HCT116 (cell line): ENCODE results near the gene PPP1R10. TPM values are rescaled to one million over a fixed set of nuclear protein-coding genes. Genes with fewer than 3 reads are reported as not detected.
A peak's percentile ranks its signal among the peaks of the same experiment; 100 is the strongest.

Experiments
- ATAC-seq: fragments of 200-7000 bp; cut with Tn5 transposase; 2 replicates; pipeline ENCODE4 v1.9.1; 2020; ENCODE audit warnings: mild to moderate bottlenecking, moderate library complexity
- Bru-seq: library from RNA; stranded (reverse); fragments of 400-500 nt; gene quantifications from one replicate; lab custom pipeline; 2021; lab: Mats Ljungman, UMichigan
- BruChase-seq, 2 experiments: library from RNA; stranded (reverse); fragments of 400-500 nt; gene quantifications; one replicate each; lab custom pipeline; 2021; lab: Mats Ljungman, UMichigan
- BruUV-seq: library from RNA; stranded (reverse); fragments of 400-500 nt; replicated peaks from 2 replicates; lab custom pipeline; 2021; lab: Mats Ljungman, UMichigan
- CTCF ChIA-PET: fragments of 300-600 bp; sonication (Branson Sonifier 250); formaldehyde crosslinking; loops from one replicate; lab custom pipeline; 2021; ENCODE audit warnings: antibody characterized with exemption; lab: Charles Lee
- POLR2A ChIA-PET: fragments of 300-600, 350-600 bp; sonication (Branson Sonifier 250); formaldehyde crosslinking; loops from one replicate; lab custom pipeline; 2021; ENCODE audit warnings: antibody characterized with exemption; lab: Charles Lee
- RAD21 ChIA-PET, 2 experiments: fragments of 300-600 bp; sonication (Branson Sonifier 250); formaldehyde crosslinking; loops; one replicate each; lab custom pipeline; 2023; ENCODE audit warnings: low total read pairs in 2 of 2; ENCODE audit not compliant: uncharacterized antibody in 2 of 2, unreplicated experiment in 2 of 2, low non-redundant PET in 1 of 2; lab: Charles Lee
- DNase-seq: peaks from one replicate; pipeline ENCODE4 v3.0.0-alpha.2; 2010; ENCODE audit warnings: low read depth, low spot score
- H2AFZ ChIP-seq: fragments of 200-600 bp; shearing (Covaris generic), sonication (generic); 2 replicates; pipeline ENCODE4 v1.6.1; 2017; ENCODE audit warnings: low read depth, mixed run types, mixed read lengths, antibody characterized with exemption, low read length; ENCODE audit not compliant: poor library complexity, severe bottlenecking
- H3K27ac ChIP-seq: 2 replicates; pipeline ENCODE4 v1.5.1; 2012; ENCODE audit warnings: low read depth, low read length
- H3K27me3 ChIP-seq: fragments of 200-600 bp; sonication (generic); 2 replicates; pipeline ENCODE4 v1.6.1; 2016; ENCODE audit warnings: mixed run types, low read length, mixed read lengths; ENCODE audit not compliant: insufficient read depth
- H3K36me3 ChIP-seq, 2 experiments: fragments of 200-500 bp in 1 of 2; fragments of 200-600 bp in 1 of 2; sonication (Bioruptor generic) in 1 of 2; sonication (generic) in 1 of 2; 2 replicates each; pipeline versions ENCODE4 v1.5.1 to v1.6.1; 2014 to 2016; ENCODE audit warnings: low read length in 2 of 2, inconsistent platforms in 1 of 2, mixed read lengths in 1 of 2, mixed run types in 1 of 2; ENCODE audit not compliant: insufficient read depth in 2 of 2, control insufficient read depth in 1 of 2
- H3K4me1 ChIP-seq, 2 experiments: fragments of 200-600 bp in 1 of 2; sonication (generic) in 1 of 2; 2 replicates each; pipeline versions ENCODE4 v1.5.1 to v1.6.1; 2012 to 2017; ENCODE audit warnings: low read length in 2 of 2, inconsistent platforms in 1 of 2, mild to moderate bottlenecking in 1 of 2, mixed read lengths in 1 of 2, mixed run types in 1 of 2, moderate library complexity in 1 of 2; ENCODE audit not compliant: insufficient read depth in 2 of 2, control insufficient read depth in 1 of 2
- H3K4me2 ChIP-seq: fragments of 200-600 bp; sonication (generic); 2 replicates; pipeline ENCODE4 v1.6.1; 2017; ENCODE audit warnings: mixed run types, low read length, mixed read lengths
- H3K4me3 ChIP-seq, 2 experiments: fragments of 200-600 bp in 1 of 2; sonication (generic) in 1 of 2; replicated peaks in 1 of 2; 2 replicates each; pipeline ENCODE4 v1.5.1; 2011 to 2016; ENCODE audit warnings: low read length in 2 of 2, control low read depth in 1 of 2, low read depth in 1 of 2, mild to moderate bottlenecking in 1 of 2, mixed read lengths in 1 of 2, mixed run types in 1 of 2
- H3K79me2 ChIP-seq: fragments of 200-600 bp; sonication (generic); 2 replicates; pipeline ENCODE4 v1.6.1; 2017; ENCODE audit warnings: mild to moderate bottlenecking, mixed run types, low read length, moderate library complexity, mixed read lengths; ENCODE audit not compliant: insufficient read depth
- H3K9ac ChIP-seq: fragments of 200-600 bp; sonication (generic); 2 replicates; pipeline ENCODE4 v1.6.1; 2016; ENCODE audit warnings: low read length, mixed read lengths
- H3K9me2 ChIP-seq: fragments of 200-600 bp; sonication (generic), shearing (Covaris generic); 2 replicates; pipeline ENCODE4 v1.6.1; 2017; ENCODE audit warnings: mixed run types, mild to moderate bottlenecking, moderate library complexity; ENCODE audit not compliant: insufficient read depth
- H3K9me3 ChIP-seq, 2 experiments: fragments of 200-500 bp in 1 of 2; fragments of 200-600 bp in 1 of 2; sonication (Bioruptor generic) in 1 of 2; sonication (generic) in 1 of 2; 2 replicates each; pipeline ENCODE4 v1.6.1; 2014 to 2017; ENCODE audit warnings: low read length in 2 of 2, mixed read lengths in 2 of 2, inconsistent platforms in 1 of 2, low read depth in 1 of 2, mild to moderate bottlenecking in 1 of 2, mixed run types in 1 of 2, moderate library complexity in 1 of 2; ENCODE audit not compliant: control insufficient read depth in 1 of 2, insufficient read depth in 1 of 2
- H4K20me1 ChIP-seq: fragments of 200-600 bp; sonication (generic), shearing (Covaris generic); 2 replicates; pipeline ENCODE4 v1.6.1; 2017; ENCODE audit warnings: mixed run types, mild to moderate bottlenecking, moderate library complexity; ENCODE audit not compliant: insufficient read depth
- MAX ChIP-seq: IDR thresholded peaks from 2 replicates; pipeline ENCODE4 v1.6.1; 2012
- POLR2A ChIP-seq: IDR thresholded peaks from 2 replicates; pipeline ENCODE4 v1.7.0; 2011; ENCODE audit warnings: borderline replicate concordance; ENCODE audit not compliant: insufficient read depth, insufficient read length; ENCODE audit errors: extremely low read depth
- POLR2AphosphoS5 ChIP-seq: IDR thresholded peaks from 2 replicates; pipeline ENCODE4 v1.6.1; 2011; ENCODE audit warnings: mild to moderate bottlenecking, low read depth, low read length, moderate library complexity
- YY1 ChIP-seq: IDR thresholded peaks from 2 replicates; pipeline ENCODE4 v1.6.1; 2011; ENCODE audit warnings: low read length, low read depth, moderate library complexity, mild to moderate bottlenecking; ENCODE audit not compliant: insufficient replicate concordance; ENCODE audit errors: extremely low read depth
- intact Hi-C: fragments of 100-400 bp; cut with micrococcal nuclease; formaldehyde crosslinking; loops from 2 replicates; pipeline ENCODE4 v1.10.0; 2022
- long read RNA-seq: library from polyadenylated mRNA; unstranded; transcript quantifications from one replicate; pipeline ENCODE4 v2.0.0, GENCODE V29; 2021; ENCODE audit not compliant: unreplicated experiment
- polyA plus RNA-seq: library from polyadenylated mRNA; unstranded; fragments of >200 nt; gene quantifications from 2 replicates; pipeline ENCODE4 v1.2.1, GENCODE V29; 2012; ENCODE audit warnings: missing spikeins
- total RNA-seq: library from RNA; stranded (reverse); gene quantifications from one replicate; pipeline ENCODE4 v1.2.1, GENCODE V29; 2021; ENCODE audit not compliant: unreplicated experiment
- TF ChIP-seq, protein P1 (sequence below): IDR thresholded peaks from 2 replicates; pipeline ENCODE4 v1.6.1; 2011; ENCODE audit warnings: mild to moderate bottlenecking, low read length, moderate library complexity; ENCODE audit not compliant: insufficient replicate concordance; ENCODE audit errors: extremely low read depth

PPP1R10 gene
- total RNA-seq (104 TPM), Bru-seq, nascent RNA (percentile 99 among the genes with signal in this experiment), BruChase-seq, experiment 1, labeled RNA remaining after a 6-hour chase (percentile 88 among the genes with signal in this experiment), BruChase-seq, experiment 2, labeled RNA remaining after a 2-hour chase (percentile 96 among the genes with signal in this experiment)
- 38.7 and 44.4 TPM in 2 replicates for polyA plus RNA-seq
- long read RNA-seq, full-length matches to known transcripts: 2 of 57 reads
- long read RNA-seq, partial matches to known transcripts: 42 of 57 reads
- long read RNA-seq, other reads (novel, unspliced or antisense): 13 of 57 reads

DNA sequence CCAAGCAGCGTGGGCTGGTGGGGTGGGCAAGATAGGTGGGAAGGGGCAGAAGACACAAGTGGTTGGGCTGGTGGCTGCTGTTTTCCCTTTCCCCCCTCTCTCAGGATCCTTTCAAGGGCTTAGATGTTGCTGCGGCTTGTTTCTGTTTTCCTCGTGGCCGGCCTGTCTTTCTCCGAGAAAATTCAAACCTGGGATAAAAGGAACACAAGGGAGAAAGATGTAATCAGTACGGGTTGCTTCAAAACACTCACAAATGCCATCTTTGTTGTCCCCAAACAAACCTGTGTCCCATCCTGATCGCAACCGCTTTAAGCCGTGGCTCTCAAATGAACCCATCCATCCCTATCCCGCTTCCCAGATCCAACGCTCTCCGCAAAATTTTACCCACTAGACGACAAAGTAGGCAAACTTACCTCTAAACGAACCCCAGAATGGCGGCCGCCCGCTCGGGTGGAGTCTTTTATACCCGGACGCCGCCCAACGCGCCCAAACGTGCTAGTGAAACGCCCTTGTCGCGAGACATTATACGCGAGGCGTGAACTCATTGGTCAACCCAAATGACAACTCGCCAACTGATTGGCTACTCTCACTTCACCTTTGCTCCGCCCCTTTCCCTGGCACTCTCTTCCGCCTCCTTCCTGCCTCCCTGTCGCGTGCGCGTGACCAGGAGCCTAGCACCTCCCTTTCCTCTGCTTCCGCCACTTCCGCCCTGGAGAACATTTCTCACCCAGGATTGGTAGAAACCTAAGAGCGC lies at the start of gene PPP1R10:
PPP1R10 (minus strand) TSS at position 433 of the 754 bp plus-strand sequence. CDS start 7,299 bp downstream, outside the sequence.
- H3K36me3 ChIP-seq: peaks cover 21 to 34% of the 10 kb centered on the region in 2 experiments
- H3K9ac ChIP-seq: peak within 1 kb of the TSS; percentile 98
- ATAC-seq: peak; percentile 81
- DNase-seq: peak; percentile 100
- peak within 1 kb of the TSS; percentile 92 to 94 for H3K4me3 ChIP-seq
- ChIA-PET POLR2A (interaction anchor here (0.6 to 1.6 kb wide), 8 partner anchors 9 to 114 kb away, joined by 3 to 7 read pairs (median 4); partner anchors contain the start of genes ATAT1, MDC1 and PRR3), CTCF (interaction anchor here (0.6 to 1.0 kb wide), 2 partner anchors 114 to 163 kb away, joined by 4 to 5 read pairs; no protein-coding TSS in a partner anchor), RAD21 (no interaction called here)
- peak within 1 kb of the TSS; percentile 87 for H3K27ac ChIP-seq
- no peaks in the 10 kb centered on the region for H3K27me3 ChIP-seq
- H3K4me1 ChIP-seq: peaks cover 13 to 40% of the 10 kb centered on the region in 2 experiments
- BruUV-seq: TSS peak; percentile 76
- H3K9me2 ChIP-seq: no peaks in the 10 kb centered on the region
- no peak within 1 kb of the TSS for H2AFZ ChIP-seq
- TF ChIP-seq, protein P1, sequence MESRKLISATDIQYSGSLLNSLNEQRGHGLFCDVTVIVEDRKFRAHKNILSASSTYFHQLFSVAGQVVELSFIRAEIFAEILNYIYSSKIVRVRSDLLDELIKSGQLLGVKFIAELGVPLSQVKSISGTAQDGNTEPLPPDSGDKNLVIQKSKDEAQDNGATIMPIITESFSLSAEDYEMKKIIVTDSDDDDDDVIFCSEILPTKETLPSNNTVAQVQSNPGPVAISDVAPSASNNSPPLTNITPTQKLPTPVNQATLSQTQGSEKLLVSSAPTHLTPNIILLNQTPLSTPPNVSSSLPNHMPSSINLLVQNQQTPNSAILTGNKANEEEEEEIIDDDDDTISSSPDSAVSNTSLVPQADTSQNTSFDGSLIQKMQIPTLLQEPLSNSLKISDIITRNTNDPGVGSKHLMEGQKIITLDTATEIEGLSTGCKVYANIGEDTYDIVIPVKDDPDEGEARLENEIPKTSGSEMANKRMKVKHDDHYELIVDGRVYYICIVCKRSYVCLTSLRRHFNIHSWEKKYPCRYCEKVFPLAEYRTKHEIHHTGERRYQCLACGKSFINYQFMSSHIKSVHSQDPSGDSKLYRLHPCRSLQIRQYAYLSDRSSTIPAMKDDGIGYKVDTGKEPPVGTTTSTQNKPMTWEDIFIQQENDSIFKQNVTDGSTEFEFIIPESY: peak; percentile 92
- peak; percentile 99 for TF ChIP-seq POLR2A
- peak; percentile 97 for TF ChIP-seq YY1
- peak; percentile 100 for TF ChIP-seq POLR2AphosphoS5
- no peak for TF ChIP-seq MAX
- intact Hi-C loops: loop anchor here (1.0 to 10.0 kb wide), 4 partner anchors 9 to 198 kb away; partner anchors contain the start of genes ATAT1 and DHX16
- peak within 1 kb of the TSS; percentile 87 for H3K4me2 ChIP-seq
- no peaks in the 10 kb centered on the region; the same call in 1 of the 2 replicates for H4K20me1 ChIP-seq
- no peaks in the 10 kb centered on the region for H3K9me3 ChIP-seq
- peaks cover 69% of the 10 kb centered on the region for H3K79me2 ChIP-seq
